ENCODE data around the gene SERPINI2. TPM values are rescaled to one million over a fixed set of nuclear protein-coding genes. Genes with fewer than 3 reads are reported as not detected.

The SERPINI2 gene
- total RNA-seq, 3 donors from 2014 or later: 1.6 TPM; not detected in 2

- no peak overlapping the region for H3K27ac ChIP-seq
- TF ChIP-seq POLR2A (IDR thresholded peaks at IDR 0.05): no peak
- no peak for TF ChIP-seq CTCF (IDR thresholded peaks at IDR 0.05)
- no peak for TF ChIP-seq POLR2AphosphoS5 (IDR thresholded peaks at IDR 0.05)
Observed at GRCh38 chr3:167487556-167487955, 13.7 kb upstream of the SERPINI2 start.

GRCh38 chr3:167484551-167484950 lies 10.7 kb upstream of the SERPINI2 start:
- no peak for DNase-seq (ENCODE audit: low spot score in 2 of 2)
- no peaks in the 10 kb centered on the region for H3K27me3 ChIP-seq
- no peaks in the 10 kb centered on the region for H3K36me3 ChIP-seq
- no peak for TF ChIP-seq CTCF (IDR thresholded peaks at IDR 0.05)
- no peaks in the 10 kb centered on the region for H3K4me1 ChIP-seq
- no peaks in the 10 kb centered on the region for H3K9me3 ChIP-seq
- intact Hi-C loops (cut with DNase I; ENCODE audit: low total_unique reads): no loop called here
- no peak overlapping the region for H3K27ac ChIP-seq
- no peak overlapping the region for H3K4me3 ChIP-seq

More at GRCh38 chr3:167487556-167487955, 13.7 kb upstream of the SERPINI2 start:
- Histone ChIP-seq H3K9me3 (no peaks in the 10 kb centered on the region), H3K27me3 (no peaks in the 10 kb centered on the region), H3K36me3 (no peaks in the 10 kb centered on the region), H3K4me3 (no peak overlapping the region), H3K4me1 (no peaks in the 10 kb centered on the region)
- DNase-seq (ENCODE audit: low spot score in 2 of 2): no peak
- intact Hi-C loops (cut with DNase I; ENCODE audit: low total_unique reads): no loop called here

GRCh38 chr3:167483708-167484475 lies 10.1 kb upstream of the SERPINI2 start:
- TF ChIP-seq POLR2AphosphoS5 (IDR thresholded peaks at IDR 0.05) (no peak), CTCF (IDR thresholded peaks at IDR 0.05) (no peak), POLR2A (IDR thresholded peaks at IDR 0.05) (no peak)
- Histone ChIP-seq H3K9me3 (no peaks in the 10 kb centered on the region), H3K27me3 (no peaks in the 10 kb centered on the region), H3K27ac (no peak overlapping the region), H3K36me3 (no peaks in the 10 kb centered on the region), H3K4me3 (no peak overlapping the region), H3K4me1 (no peaks in the 10 kb centered on the region)
- intact Hi-C loops (cut with DNase I; ENCODE audit: low total_unique reads): no loop called here
- DNase-seq (ENCODE audit: low spot score in 2 of 2): no peak

DNA sequence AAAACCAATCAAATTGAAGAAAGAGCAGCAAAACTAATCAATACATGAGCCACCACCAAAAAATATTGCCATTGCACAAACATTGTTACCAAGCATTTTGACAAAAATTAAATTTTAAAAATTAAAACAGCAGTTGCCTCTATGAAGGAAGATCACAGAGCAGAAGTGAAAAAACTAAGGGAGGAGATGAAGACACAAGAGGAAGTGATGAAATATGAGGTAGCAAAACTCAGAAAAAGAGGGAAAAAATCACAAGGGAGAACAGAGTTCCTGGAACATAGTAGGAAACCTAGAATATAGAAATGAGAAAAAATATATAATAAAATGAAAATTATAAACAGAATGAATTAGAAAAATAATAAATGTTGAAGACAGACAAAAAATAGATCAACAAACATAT lies 7.3 kb upstream of the SERPINI2 start:
- TF ChIP-seq POLR2A (IDR thresholded peaks at IDR 0.05) (no peak), POLR2AphosphoS5 (IDR thresholded peaks at IDR 0.05) (no peak), CTCF (IDR thresholded peaks at IDR 0.05) (no peak)
- no peaks in the 10 kb centered on the region for H3K36me3 ChIP-seq

DNA sequence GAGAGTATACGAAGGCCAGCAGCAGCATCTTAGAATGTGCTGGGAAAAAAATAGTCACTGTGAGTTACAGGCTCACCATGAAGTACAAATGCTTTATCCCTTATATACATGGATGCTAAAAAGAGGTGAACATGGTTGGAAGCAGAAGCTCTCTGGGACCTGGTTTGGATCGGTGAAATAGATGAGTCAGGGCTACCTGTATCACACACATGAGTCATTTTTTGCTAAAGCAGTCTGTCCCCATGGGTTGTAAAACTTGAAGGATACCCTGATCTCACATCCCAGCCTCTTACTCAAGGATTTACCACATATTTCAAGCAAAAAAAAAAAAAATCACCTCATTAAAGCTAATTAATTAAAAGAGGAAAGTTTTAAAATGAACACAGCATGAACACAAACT lies 6.9 kb upstream of the SERPINI2 start:
- no peaks in the 10 kb centered on the region for H3K27me3 ChIP-seq
- no peak overlapping the region for H3K27ac ChIP-seq
- no peaks in the 10 kb centered on the region for H3K36me3 ChIP-seq
- no peaks in the 10 kb centered on the region for H3K4me1 ChIP-seq
- intact Hi-C loops (cut with DNase I; ENCODE audit: low total_unique reads): no loop called here
- H3K4me3 ChIP-seq: no peak overlapping the region
- no peak for DNase-seq (ENCODE audit: low spot score in 2 of 2)
- TF ChIP-seq CTCF (IDR thresholded peaks at IDR 0.05) (no peak), POLR2A (IDR thresholded peaks at IDR 0.05) (no peak), POLR2AphosphoS5 (IDR thresholded peaks at IDR 0.05) (no peak)
- H3K9me3 ChIP-seq: no peaks in the 10 kb centered on the region

More for the DNA sequence above, 7.3 kb upstream of the SERPINI2 start:
- H3K9me3 ChIP-seq: no peaks in the 10 kb centered on the region
- DNase-seq (ENCODE audit: low spot score in 2 of 2): no peak
- H3K4me1 ChIP-seq: no peaks in the 10 kb centered on the region
- no peak overlapping the region for H3K27ac ChIP-seq
- no peak overlapping the region for H3K4me3 ChIP-seq
- H3K27me3 ChIP-seq: no peaks in the 10 kb centered on the region
- intact Hi-C loops (cut with DNase I; ENCODE audit: low total_unique reads): no loop called here

All from breast epithelium (tissue), 4 donors.